HepG2 (cell line): Measurements from ENCODE around the gene ZNF333. TPM values are rescaled to one million over a fixed set of nuclear protein-coding genes. Genes with fewer than 3 reads are reported as not detected.

ENCODE experiments used
- ATAC-seq: fragments of 200-7000 bp; cut with Tn5 transposase; 3 replicates; pipeline ENCODE4 v1.9.1; 2020; ENCODE audit warnings: mild to moderate bottlenecking, moderate library complexity
- BruUV-seq: library from RNA; stranded (reverse); fragments of 400-500 nt; replicated peaks from 2 replicates; lab custom pipeline; 2021; lab: Mats Ljungman, UMichigan
- CTCF ChIA-PET: fragments of 300-600 bp; formaldehyde crosslinking; extraction: SDS; loops from one replicate; lab custom pipeline; 2021; ENCODE audit warnings: low total read pairs, inconsistent platforms, low intra/inter-chr PET ratio; lab: Yijun Ruan, JAX
- POLR2A ChIA-PET: fragments of 350-600 bp; sonication (Branson Sonifier 250); formaldehyde crosslinking; loops from one replicate; lab custom pipeline; 2020; ENCODE audit warnings: antibody characterized with exemption, inconsistent platforms; lab: Yijun Ruan, JAX
- DNase-seq: peaks from one replicate; pipeline ENCODE4 v3.0.0-alpha.2; 2015; ENCODE audit warnings: low spot score
- FAIRE-seq: peaks from 3 replicates; lab custom pipeline; 2011; peaks lifted over from hg19 to GRCh38; lab: Jason Lieb, UNC
- H2AFZ ChIP-seq: one replicate; pipeline ENCODE4 v1.6.1; 2011; ENCODE audit warnings: low read length, inconsistent platforms
- H3K27ac ChIP-seq: fragments of 300-600 bp; 3 replicates; pipeline ENCODE4 v1.8.0; 2011; ENCODE audit warnings: mixed run types, mild to moderate bottlenecking, mixed read lengths, low read length, inconsistent platforms; ENCODE audit not compliant: insufficient read depth; ENCODE audit errors: extremely low read length
- H3K27me3 ChIP-seq, 2 experiments: fragments of 200-600 bp in 1 of 2; 2 replicates in 1 of 2; 3 replicates in 1 of 2; pipeline versions ENCODE4 v1.6.0 to v1.8.0; 2011; ENCODE audit warnings: low read length in 2 of 2, mild to moderate bottlenecking in 2 of 2, moderate library complexity in 2 of 2, inconsistent platforms in 1 of 2; ENCODE audit not compliant: insufficient read depth in 2 of 2, control insufficient read depth in 1 of 2
- H3K36me3 ChIP-seq, 2 experiments: fragments of 200-600 bp in 1 of 2; replicated peaks in 1 of 2; 2 replicates in 1 of 2; 3 replicates in 1 of 2; pipeline versions ENCODE4 v1.5.1 to v1.8.0; 2011; ENCODE audit warnings: low read length in 2 of 2, inconsistent platforms in 1 of 2; ENCODE audit not compliant: insufficient read depth in 2 of 2, control insufficient read depth in 1 of 2
- H3K4me1 ChIP-seq: 2 replicates; pipeline ENCODE4 v1.5.1; 2012; ENCODE audit warnings: low read length, inconsistent platforms; ENCODE audit not compliant: insufficient read depth
- H3K4me2 ChIP-seq: 2 replicates; pipeline ENCODE4 v1.6.0; 2011; ENCODE audit warnings: low read depth, low read length, inconsistent platforms
- H3K4me3 ChIP-seq, 3 experiments: fragments of 200-600 bp in 1 of 3; sonication (generic), shearing (Covaris generic) in 1 of 3; replicated peaks in 1 of 3; 2 replicates each; pipeline ENCODE4 v1.5.1; 2011 to 2016; ENCODE audit warnings: low read length in 3 of 3, inconsistent platforms in 2 of 3, low read depth in 2 of 3, mild to moderate bottlenecking in 2 of 3, control low read depth in 1 of 3, mixed read lengths in 1 of 3; ENCODE audit not compliant: insufficient read depth in 1 of 3
- H3K79me2 ChIP-seq: one replicate; pipeline ENCODE4 v1.6.1; 2011; ENCODE audit warnings: low read length, inconsistent platforms; ENCODE audit not compliant: insufficient read depth
- H3K9ac ChIP-seq: 2 replicates; pipeline ENCODE4 v1.6.0; 2011; ENCODE audit warnings: mild to moderate bottlenecking, low read depth, low read length, inconsistent platforms; ENCODE audit not compliant: insufficient read depth
- H3K9me3 ChIP-seq: 2 replicates; pipeline ENCODE4 v1.5.1; 2012; ENCODE audit warnings: mild to moderate bottlenecking, low read length
- H4K20me1 ChIP-seq: 2 replicates; pipeline ENCODE4 v1.6.0; 2011; ENCODE audit warnings: inconsistent platforms, mild to moderate bottlenecking, low read length, moderate library complexity; ENCODE audit not compliant: insufficient read depth
- BHLHE40 ChIP-seq: IDR thresholded peaks from 2 replicates; pipeline ENCODE4 v1.6.1; 2011; ENCODE audit warnings: low read length, improper control_type of control experiment
- HDAC6 ChIP-seq: fragments of 200-600 bp; sonication (generic); IDR thresholded peaks from 2 replicates; pipeline ENCODE4 v1.7.0; 2017; ENCODE audit warnings: mild to moderate bottlenecking, antibody characterized with exemption, low read length, low read depth
- MAFG ChIP-seq: sonication (generic); formaldehyde crosslinking; IDR thresholded peaks from 2 replicates; pipeline ENCODE4 v1.5.1; 2020; ENCODE audit warnings: mild to moderate bottlenecking, missing genetic modification reagents
- MLLT10 ChIP-seq: sonication (generic); formaldehyde crosslinking; IDR thresholded peaks from 2 replicates; pipeline ENCODE4 v1.4.0; 2020; ENCODE audit warnings: missing genetic modification reagents
- THAP11 ChIP-seq: IDR thresholded peaks from 2 replicates; pipeline ENCODE4 v1.6.1; 2016; ENCODE audit warnings: missing biosample characterization, missing genetic modification reagents
- ZC3H13 ChIP-seq: sonication (generic); formaldehyde crosslinking; IDR thresholded peaks from 2 replicates; pipeline ENCODE4 v1.8.1; 2023; ENCODE audit warnings: mild to moderate bottlenecking, missing genetic modification reagents, moderate library complexity
- ZFAT ChIP-seq: sonication (generic); formaldehyde crosslinking; conservative IDR thresholded peaks from 2 replicates; pipeline ENCODE4 v1.8.1; 2023; ENCODE audit warnings: missing genetic modification reagents, inconsistent platforms
- ZFP1 ChIP-seq: IDR thresholded peaks from 2 replicates; pipeline ENCODE4 v1.6.1; 2016
- ZNF235 ChIP-seq: sonication (generic); formaldehyde crosslinking; IDR thresholded peaks from 2 replicates; pipeline ENCODE4 v1.8.1; 2023; ENCODE audit warnings: mild to moderate bottlenecking, missing genetic modification reagents, borderline replicate concordance
- ZNF432 ChIP-seq: sonication (generic); formaldehyde crosslinking; IDR thresholded peaks from 2 replicates; pipeline ENCODE4 v1.5.0; 2020; ENCODE audit warnings: missing genetic modification reagents, mild to moderate bottlenecking, borderline replicate concordance
- ZNF543 ChIP-seq: sonication (generic); formaldehyde crosslinking; IDR thresholded peaks from 2 replicates; pipeline ENCODE4 v1.4.0; 2020; ENCODE audit warnings: mild to moderate bottlenecking, missing genetic modification reagents
- ZNF607 ChIP-seq: sonication (generic); formaldehyde crosslinking; IDR thresholded peaks from 2 replicates; pipeline ENCODE4 v1.5.1; 2020; ENCODE audit warnings: missing genetic modification reagents, mild to moderate bottlenecking, borderline replicate concordance
- ZNF616 ChIP-seq: sonication (generic); formaldehyde crosslinking; IDR thresholded peaks from 2 replicates; pipeline ENCODE4 v1.5.0; 2020; ENCODE audit warnings: low read depth, mild to moderate bottlenecking, missing genetic modification reagents
- ZNF678 ChIP-seq: sonication (generic); formaldehyde crosslinking; IDR thresholded peaks from 2 replicates; pipeline ENCODE4 v1.4.0; 2020; ENCODE audit warnings: mild to moderate bottlenecking, missing genetic modification reagents
- ZNF761 ChIP-seq: sonication (generic); formaldehyde crosslinking; conservative IDR thresholded peaks from 2 replicates; pipeline ENCODE4 v1.4.0; 2020; ENCODE audit warnings: mild to moderate bottlenecking, missing genetic modification reagents
- WGBS: methylation state at CpG from one replicate; pipeline ENCODE4 v1.1.6; 2017; ENCODE audit warnings: low lambda C conversion rate; 5-methylcytosine and 5-hydroxymethylcytosine counted together
- in situ Hi-C: cut with HindIII; loops from 2 replicates; pipeline ENCODE4 v1.10.0; 2017; ENCODE audit warnings: low pct_unique_long_range_greater_than_20kb; ENCODE audit not compliant: extremely low pct_ligation_motif_present
- intact Hi-C: fragments of 100-400 bp; cut with micrococcal nuclease; formaldehyde crosslinking; loops from one replicate; pipeline ENCODE4 v1.10.0; 2022; ENCODE audit not compliant: unreplicated experiment
- polyA plus RNA-seq, 8 experiments: library from polyadenylated mRNA; depleted of rRNA in 3 of 8; stranded (reverse) in 7 of 8; unstranded in 1 of 8; fragments of >200 nt; fragmentation: Illumina TruSeq in 4 of 8; extraction: Trizol in 4 of 8; gene quantifications; 2 replicates each; pipeline versions ENCODE4 v1.2.1 to v1.2.3, GENCODE V29; 2011 to 2016; ENCODE audit warnings: low read depth in 4 of 8, missing spikeins in 1 of 8, mixed read lengths in 1 of 8; ENCODE audit not compliant: insufficient read depth in 1 of 8
- total RNA-seq, 5 experiments: library from RNA; depleted of rRNA; stranded (reverse); fragments of >200 nt; fragmentation: Illumina TruSeq; extraction: Trizol; gene quantifications; 2 replicates each; pipeline ENCODE4 v1.2.3, GENCODE V29; 2016; ENCODE audit warnings: low read depth in 1 of 5
- TF ChIP-seq, protein P1 (sequence below): sonication (generic); formaldehyde crosslinking; IDR thresholded peaks from 2 replicates; pipeline ENCODE4 v1.5.1; 2020; ENCODE audit warnings: missing genetic modification reagents, mild to moderate bottlenecking, borderline replicate concordance
- TF ChIP-seq, protein P2 (sequence below): sonication (generic); formaldehyde crosslinking; IDR thresholded peaks from 2 replicates; pipeline ENCODE4 v1.4.0; 2020; ENCODE audit warnings: mild to moderate bottlenecking, missing genetic modification reagents
- TF ChIP-seq, protein P3 (sequence below): sonication (generic); formaldehyde crosslinking; IDR thresholded peaks from 2 replicates; pipeline ENCODE4 v1.4.0; 2020; ENCODE audit warnings: mild to moderate bottlenecking, missing genetic modification reagents
- TF ChIP-seq, protein P4 (sequence below): sonication (generic); formaldehyde crosslinking; IDR thresholded peaks from 2 replicates; pipeline ENCODE4 v1.4.0; 2020; ENCODE audit warnings: missing genetic modification reagents, borderline replicate concordance

The ZNF333 gene
- total and polyA plus RNA-seq, 2 of the 13 experiments (the other 11 are each of a cell fraction or from before 2014, with no cell fraction given): 3.4 to 6.4 TPM

DNA sequence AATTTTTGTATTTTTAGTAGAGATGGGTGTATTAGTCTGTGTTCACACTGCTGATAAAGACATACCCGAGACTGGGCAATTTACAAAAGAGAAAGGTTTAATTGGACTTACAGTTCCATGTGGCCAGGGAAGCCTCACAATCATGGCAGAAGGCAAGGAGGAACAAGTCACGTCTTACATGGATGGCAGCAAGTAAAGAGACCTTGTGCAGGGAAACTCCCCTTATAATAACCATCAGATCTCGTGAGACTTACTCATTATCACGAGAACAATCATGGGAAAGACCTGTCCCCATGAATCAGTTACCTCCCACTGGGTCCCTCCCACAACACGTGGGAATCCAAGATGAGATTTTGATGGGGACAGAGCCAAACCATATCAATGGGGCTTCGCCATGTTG, 14.6 kb downstream of the ZNF333 start:
- Histone ChIP-seq H3K9me3 (no peaks in the 10 kb centered on the region), H3K4me1 (no peaks in the 10 kb centered on the region), H3K79me2 (no peaks in the 10 kb centered on the region), H3K27ac (no peak overlapping the region), H3K36me3 (peaks cover 8 to 38% of the 10 kb centered on the region in 2 experiments; a peak in 4 of 5 replicates), H3K9ac (no peak overlapping the region), H3K4me2 (no peak overlapping the region), H2AFZ (no peak overlapping the region), H4K20me1 (no peaks in the 10 kb centered on the region), H3K27me3 (no peaks in the 10 kb centered on the region), H3K4me3 (no peak overlapping the region)
- BruUV-seq: no TSS peak
- 90% methylated on average over 6 of the region's 6 CpGs for WGBS
- in situ Hi-C loops (no loop called here), intact Hi-C loops (no loop called here)
- DNase-seq (no peak), FAIRE-seq (no peak), ATAC-seq (no peak)
- TF ChIP-seq ZNF678 (CRISPR knock-in tag) (no peak), THAP11 (CRISPR knock-in tag) (no peak), ZNF235 (no peak), ZC3H13 (no peak), ZNF616 (no peak), BHLHE40 (no peak), ZNF761 (CRISPR knock-in tag) (no peak), HDAC6 (no peak), ZFP1 (CRISPR knock-in tag) (no peak), ZNF432 (no peak), ZNF543 (CRISPR knock-in tag) (no peak), ZNF607 (no peak), MAFG (CRISPR knock-in tag) (no peak), MLLT10 (CRISPR knock-in tag) (no peak), ZFAT (CRISPR knock-in tag) (no peak)
- TF ChIP-seq, protein P1, sequence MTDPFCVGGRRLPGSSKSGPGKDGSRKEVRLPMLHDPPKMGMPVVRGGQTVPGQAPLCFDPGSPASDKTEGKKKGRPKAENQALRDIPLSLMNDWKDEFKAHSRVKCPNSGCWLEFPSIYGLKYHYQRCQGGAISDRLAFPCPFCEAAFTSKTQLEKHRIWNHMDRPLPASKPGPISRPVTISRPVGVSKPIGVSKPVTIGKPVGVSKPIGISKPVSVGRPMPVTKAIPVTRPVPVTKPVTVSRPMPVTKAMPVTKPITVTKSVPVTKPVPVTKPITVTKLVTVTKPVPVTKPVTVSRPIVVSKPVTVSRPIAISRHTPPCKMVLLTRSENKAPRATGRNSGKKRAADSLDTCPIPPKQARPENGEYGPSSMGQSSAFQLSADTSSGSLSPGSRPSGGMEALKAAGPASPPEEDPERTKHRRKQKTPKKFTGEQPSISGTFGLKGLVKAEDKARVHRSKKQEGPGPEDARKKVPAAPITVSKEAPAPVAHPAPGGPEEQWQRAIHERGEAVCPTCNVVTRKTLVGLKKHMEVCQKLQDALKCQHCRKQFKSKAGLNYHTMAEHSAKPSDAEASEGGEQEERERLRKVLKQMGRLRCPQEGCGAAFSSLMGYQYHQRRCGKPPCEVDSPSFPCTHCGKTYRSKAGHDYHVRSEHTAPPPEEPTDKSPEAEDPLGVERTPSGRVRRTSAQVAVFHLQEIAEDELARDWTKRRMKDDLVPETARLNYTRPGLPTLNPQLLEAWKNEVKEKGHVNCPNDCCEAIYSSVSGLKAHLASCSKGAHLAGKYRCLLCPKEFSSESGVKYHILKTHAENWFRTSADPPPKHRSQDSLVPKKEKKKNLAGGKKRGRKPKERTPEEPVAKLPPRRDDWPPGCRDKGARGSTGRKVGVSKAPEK: no peak
- TF ChIP-seq, protein P2, sequence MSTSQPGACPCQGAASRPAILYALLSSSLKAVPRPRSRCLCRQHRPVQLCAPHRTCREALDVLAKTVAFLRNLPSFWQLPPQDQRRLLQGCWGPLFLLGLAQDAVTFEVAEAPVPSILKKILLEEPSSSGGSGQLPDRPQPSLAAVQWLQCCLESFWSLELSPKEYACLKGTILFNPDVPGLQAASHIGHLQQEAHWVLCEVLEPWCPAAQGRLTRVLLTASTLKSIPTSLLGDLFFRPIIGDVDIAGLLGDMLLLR (CRISPR knock-in tag): no peak
- TF ChIP-seq, protein P3, sequence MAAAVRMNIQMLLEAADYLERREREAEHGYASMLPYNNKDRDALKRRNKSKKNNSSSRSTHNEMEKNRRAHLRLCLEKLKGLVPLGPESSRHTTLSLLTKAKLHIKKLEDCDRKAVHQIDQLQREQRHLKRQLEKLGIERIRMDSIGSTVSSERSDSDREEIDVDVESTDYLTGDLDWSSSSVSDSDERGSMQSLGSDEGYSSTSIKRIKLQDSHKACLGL: no peak
- TF ChIP-seq, protein P4, sequence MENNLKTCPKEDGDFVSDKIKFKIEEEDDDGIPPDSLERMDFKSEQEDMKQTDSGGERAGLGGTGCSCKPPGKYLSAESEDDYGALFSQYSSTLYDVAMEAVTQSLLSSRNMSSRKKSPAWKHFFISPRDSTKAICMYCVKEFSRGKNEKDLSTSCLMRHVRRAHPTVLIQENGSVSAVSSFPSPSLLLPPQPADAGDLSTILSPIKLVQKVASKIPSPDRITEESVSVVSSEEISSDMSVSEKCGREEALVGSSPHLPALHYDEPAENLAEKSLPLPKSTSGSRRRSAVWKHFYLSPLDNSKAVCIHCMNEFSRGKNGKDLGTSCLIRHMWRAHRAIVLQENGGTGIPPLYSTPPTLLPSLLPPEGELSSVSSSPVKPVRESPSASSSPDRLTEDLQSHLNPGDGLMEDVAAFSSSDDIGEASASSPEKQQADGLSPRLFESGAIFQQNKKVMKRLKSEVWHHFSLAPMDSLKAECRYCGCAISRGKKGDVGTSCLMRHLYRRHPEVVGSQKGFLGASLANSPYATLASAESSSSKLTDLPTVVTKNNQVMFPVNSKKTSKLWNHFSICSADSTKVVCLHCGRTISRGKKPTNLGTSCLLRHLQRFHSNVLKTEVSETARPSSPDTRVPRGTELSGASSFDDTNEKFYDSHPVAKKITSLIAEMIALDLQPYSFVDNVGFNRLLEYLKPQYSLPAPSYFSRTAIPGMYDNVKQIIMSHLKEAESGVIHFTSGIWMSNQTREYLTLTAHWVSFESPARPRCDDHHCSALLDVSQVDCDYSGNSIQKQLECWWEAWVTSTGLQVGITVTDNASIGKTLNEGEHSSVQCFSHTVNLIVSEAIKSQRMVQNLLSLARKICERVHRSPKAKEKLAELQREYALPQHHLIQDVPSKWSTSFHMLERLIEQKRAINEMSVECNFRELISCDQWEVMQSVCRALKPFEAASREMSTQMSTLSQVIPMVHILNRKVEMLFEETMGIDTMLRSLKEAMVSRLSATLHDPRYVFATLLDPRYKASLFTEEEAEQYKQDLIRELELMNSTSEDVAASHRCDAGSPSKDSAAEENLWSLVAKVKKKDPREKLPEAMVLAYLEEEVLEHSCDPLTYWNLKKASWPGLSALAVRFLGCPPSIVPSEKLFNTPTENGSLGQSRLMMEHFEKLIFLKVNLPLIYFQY (CRISPR knock-in tag): no peak
- ChIA-PET POLR2A (no interaction called here), CTCF (no interaction called here)
